Upper lobe of left lung (tissue), 4 donors: ENCODE results near the gene CENPM.

ENCODE experiments used
- EP300 ChIP-seq, 4 donors: sonication (generic); formaldehyde crosslinking; IDR thresholded peaks; one replicate each; pipeline ENCODE4 v1.5.1; 2017; ENCODE audit warnings: antibody characterized with exemption in 4 of 4, control low read depth in 2 of 4
- POLR2A ChIP-seq, 4 donors: fragments of 450-650 bp; IDR thresholded peaks; one replicate each; pipeline ENCODE4 v1.5.1; 2016 to 2017; ENCODE audit warnings: antibody characterized with exemption in 4 of 4, mild to moderate bottlenecking in 2 of 4
- POLR2AphosphoS5 ChIP-seq, 2 donors: sonication (generic); formaldehyde crosslinking; IDR thresholded peaks; one replicate each; pipeline ENCODE4 v1.5.1; 2017; ENCODE audit warnings: antibody characterized with exemption in 2 of 2
- TF ChIP-seq, protein P1 (sequence below), 6 experiments: fragments of 450-650 bp in 4 of 6; fragments of 200-600 bp in 2 of 6; sonication (generic) in 2 of 6; IDR thresholded peaks; one replicate each; pipeline ENCODE4 v1.5.1; 2016 to 2019; ENCODE audit warnings: antibody characterized with exemption in 6 of 6

DNA sequence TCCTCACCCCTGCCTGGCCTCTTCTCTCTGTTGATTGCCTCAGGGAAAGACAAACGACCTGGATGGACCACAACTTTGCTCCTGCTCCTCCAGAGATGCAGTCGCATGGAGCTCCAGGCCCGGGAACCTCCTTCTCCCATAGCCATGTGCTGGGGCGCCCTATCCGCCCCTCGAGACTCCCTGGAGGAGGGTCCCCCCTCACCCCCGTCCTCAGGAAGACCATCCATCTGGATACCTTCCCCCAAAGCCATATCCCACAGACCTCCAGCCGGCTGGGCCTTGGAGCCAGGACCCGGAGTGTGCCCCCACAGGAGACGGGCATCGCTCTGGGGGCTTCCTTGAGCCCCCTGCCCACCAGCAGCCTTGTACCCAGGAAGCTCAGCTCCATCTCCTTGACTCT lies 24.5 kb upstream of the CENPM start:
- TF ChIP-seq, protein P1, sequence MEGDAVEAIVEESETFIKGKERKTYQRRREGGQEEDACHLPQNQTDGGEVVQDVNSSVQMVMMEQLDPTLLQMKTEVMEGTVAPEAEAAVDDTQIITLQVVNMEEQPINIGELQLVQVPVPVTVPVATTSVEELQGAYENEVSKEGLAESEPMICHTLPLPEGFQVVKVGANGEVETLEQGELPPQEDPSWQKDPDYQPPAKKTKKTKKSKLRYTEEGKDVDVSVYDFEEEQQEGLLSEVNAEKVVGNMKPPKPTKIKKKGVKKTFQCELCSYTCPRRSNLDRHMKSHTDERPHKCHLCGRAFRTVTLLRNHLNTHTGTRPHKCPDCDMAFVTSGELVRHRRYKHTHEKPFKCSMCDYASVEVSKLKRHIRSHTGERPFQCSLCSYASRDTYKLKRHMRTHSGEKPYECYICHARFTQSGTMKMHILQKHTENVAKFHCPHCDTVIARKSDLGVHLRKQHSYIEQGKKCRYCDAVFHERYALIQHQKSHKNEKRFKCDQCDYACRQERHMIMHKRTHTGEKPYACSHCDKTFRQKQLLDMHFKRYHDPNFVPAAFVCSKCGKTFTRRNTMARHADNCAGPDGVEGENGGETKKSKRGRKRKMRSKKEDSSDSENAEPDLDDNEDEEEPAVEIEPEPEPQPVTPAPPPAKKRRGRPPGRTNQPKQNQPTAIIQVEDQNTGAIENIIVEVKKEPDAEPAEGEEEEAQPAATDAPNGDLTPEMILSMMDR (IDR thresholded peaks at IDR 0.05), result no peak
- no peak for TF ChIP-seq POLR2A (IDR thresholded peaks at IDR 0.05)
- TF ChIP-seq EP300 (IDR thresholded peaks at IDR 0.05), result no peak
- TF ChIP-seq POLR2AphosphoS5 (IDR thresholded peaks at IDR 0.05), result no peak
